Uterus (tissue), 2 donors: ENCODE results near the gene PITPNM3.

ENCODE experiments used
- CTCF ChIP-seq, 4 experiments: fragments of 200-600 bp in 2 of 4; fragments of 450-650 bp in 2 of 4; sonication (generic) in 2 of 4; IDR thresholded peaks; one replicate each; pipeline ENCODE4 v1.5.1; 2016 to 2019; ENCODE audit warnings: antibody characterized with exemption in 4 of 4, mild to moderate bottlenecking in 2 of 4, moderate library complexity in 1 of 4
- POLR2A ChIP-seq, 2 donors: fragments of 450-650 bp; IDR thresholded peaks; one replicate each; pipeline ENCODE4 v1.6.1; 2016; ENCODE audit warnings: antibody characterized with exemption in 2 of 2, mild to moderate bottlenecking in 1 of 2, moderate library complexity in 1 of 2

DNA sequence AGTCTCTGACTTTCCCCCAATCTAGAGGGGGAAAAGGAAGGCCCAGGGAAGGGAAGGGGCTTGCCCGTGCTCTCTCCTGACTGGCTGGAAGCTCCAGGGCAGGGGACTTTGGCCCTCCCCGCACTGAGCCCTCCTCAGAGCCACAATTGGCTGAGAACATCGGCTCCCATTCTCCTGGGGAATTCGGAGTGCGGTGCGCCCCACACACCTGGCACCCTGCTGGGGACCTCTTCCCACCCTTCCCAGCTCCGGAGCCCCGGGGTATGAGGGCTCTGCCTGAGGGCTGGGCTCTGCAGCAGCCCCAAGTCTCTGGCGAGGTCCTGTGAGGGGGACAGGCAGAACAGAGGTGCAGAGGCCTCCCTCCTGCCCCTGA is 76.1 kb downstream of the PITPNM3 start:
- TF ChIP-seq CTCF (IDR thresholded peaks at IDR 0.05): no peak
- TF ChIP-seq POLR2A (IDR thresholded peaks at IDR 0.05): no peak
